HCT116 (cell line): Measurements from ENCODE around the gene TCF12. TPM values are rescaled to one million over a fixed set of nuclear protein-coding genes. Genes with fewer than 3 reads are reported as not detected.

Experiments used
- ATAC-seq: fragments of 200-7000 bp; cut with Tn5 transposase; 2 replicates; pipeline ENCODE4 v1.9.1; 2020; ENCODE audit warnings: mild to moderate bottlenecking, moderate library complexity
- BruUV-seq: library from RNA; stranded (reverse); fragments of 400-500 nt; replicated peaks from 2 replicates; lab custom pipeline; 2021; lab: Mats Ljungman, UMichigan
- CTCF ChIA-PET: fragments of 300-600 bp; sonication (Branson Sonifier 250); formaldehyde crosslinking; loops from one replicate; lab custom pipeline; 2021; ENCODE audit warnings: antibody characterized with exemption; lab: Charles Lee
- POLR2A ChIA-PET: fragments of 300-600, 350-600 bp; sonication (Branson Sonifier 250); formaldehyde crosslinking; loops from one replicate; lab custom pipeline; 2021; ENCODE audit warnings: antibody characterized with exemption; lab: Charles Lee
- RAD21 ChIA-PET, 2 experiments: fragments of 300-600 bp; sonication (Branson Sonifier 250); formaldehyde crosslinking; loops; one replicate each; lab custom pipeline; 2023; ENCODE audit warnings: low total read pairs in 2 of 2; ENCODE audit not compliant: uncharacterized antibody in 2 of 2, unreplicated experiment in 2 of 2, low non-redundant PET in 1 of 2; lab: Charles Lee
- DNase-seq: peaks from one replicate; pipeline ENCODE4 v3.0.0-alpha.2; 2010; ENCODE audit warnings: low read depth, low spot score
- H2AFZ ChIP-seq: fragments of 200-600 bp; shearing (Covaris generic), sonication (generic); 2 replicates; pipeline ENCODE4 v1.6.1; 2017; ENCODE audit warnings: low read depth, mixed run types, mixed read lengths, antibody characterized with exemption, low read length; ENCODE audit not compliant: poor library complexity, severe bottlenecking
- H3K27ac ChIP-seq: 2 replicates; pipeline ENCODE4 v1.5.1; 2012; ENCODE audit warnings: low read depth, low read length
- H3K27me3 ChIP-seq: fragments of 200-600 bp; sonication (generic); 2 replicates; pipeline ENCODE4 v1.6.1; 2016; ENCODE audit warnings: mixed run types, low read length, mixed read lengths; ENCODE audit not compliant: insufficient read depth
- H3K36me3 ChIP-seq, 2 experiments: fragments of 200-500 bp in 1 of 2; fragments of 200-600 bp in 1 of 2; sonication (Bioruptor generic) in 1 of 2; sonication (generic) in 1 of 2; 2 replicates each; pipeline versions ENCODE4 v1.5.1 to v1.6.1; 2014 to 2016; ENCODE audit warnings: low read length in 2 of 2, inconsistent platforms in 1 of 2, mixed read lengths in 1 of 2, mixed run types in 1 of 2; ENCODE audit not compliant: insufficient read depth in 2 of 2, control insufficient read depth in 1 of 2
- H3K4me1 ChIP-seq, 2 experiments: fragments of 200-600 bp in 1 of 2; sonication (generic) in 1 of 2; 2 replicates each; pipeline versions ENCODE4 v1.5.1 to v1.6.1; 2012 to 2017; ENCODE audit warnings: low read length in 2 of 2, inconsistent platforms in 1 of 2, mild to moderate bottlenecking in 1 of 2, mixed read lengths in 1 of 2, mixed run types in 1 of 2, moderate library complexity in 1 of 2; ENCODE audit not compliant: insufficient read depth in 2 of 2, control insufficient read depth in 1 of 2
- H3K4me2 ChIP-seq: fragments of 200-600 bp; sonication (generic); 2 replicates; pipeline ENCODE4 v1.6.1; 2017; ENCODE audit warnings: mixed run types, low read length, mixed read lengths
- H3K4me3 ChIP-seq, 2 experiments: fragments of 200-600 bp in 1 of 2; sonication (generic) in 1 of 2; replicated peaks in 1 of 2; 2 replicates each; pipeline ENCODE4 v1.5.1; 2011 to 2016; ENCODE audit warnings: low read length in 2 of 2, control low read depth in 1 of 2, low read depth in 1 of 2, mild to moderate bottlenecking in 1 of 2, mixed read lengths in 1 of 2, mixed run types in 1 of 2
- H3K79me2 ChIP-seq: fragments of 200-600 bp; sonication (generic); 2 replicates; pipeline ENCODE4 v1.6.1; 2017; ENCODE audit warnings: mild to moderate bottlenecking, mixed run types, low read length, moderate library complexity, mixed read lengths; ENCODE audit not compliant: insufficient read depth
- H3K9ac ChIP-seq: fragments of 200-600 bp; sonication (generic); 2 replicates; pipeline ENCODE4 v1.6.1; 2016; ENCODE audit warnings: low read length, mixed read lengths
- H3K9me2 ChIP-seq: fragments of 200-600 bp; sonication (generic), shearing (Covaris generic); 2 replicates; pipeline ENCODE4 v1.6.1; 2017; ENCODE audit warnings: mixed run types, mild to moderate bottlenecking, moderate library complexity; ENCODE audit not compliant: insufficient read depth
- H3K9me3 ChIP-seq, 2 experiments: fragments of 200-500 bp in 1 of 2; fragments of 200-600 bp in 1 of 2; sonication (Bioruptor generic) in 1 of 2; sonication (generic) in 1 of 2; 2 replicates each; pipeline ENCODE4 v1.6.1; 2014 to 2017; ENCODE audit warnings: low read length in 2 of 2, mixed read lengths in 2 of 2, inconsistent platforms in 1 of 2, low read depth in 1 of 2, mild to moderate bottlenecking in 1 of 2, mixed run types in 1 of 2, moderate library complexity in 1 of 2; ENCODE audit not compliant: control insufficient read depth in 1 of 2, insufficient read depth in 1 of 2
- H4K20me1 ChIP-seq: fragments of 200-600 bp; sonication (generic), shearing (Covaris generic); 2 replicates; pipeline ENCODE4 v1.6.1; 2017; ENCODE audit warnings: mixed run types, mild to moderate bottlenecking, moderate library complexity; ENCODE audit not compliant: insufficient read depth
- CEBPB ChIP-seq: IDR thresholded peaks from 2 replicates; pipeline ENCODE4 v1.6.1; 2012; ENCODE audit warnings: low read depth
- CTCF ChIP-seq, 3 experiments: fragments of 200-600 bp in 1 of 3; sonication (generic) in 1 of 3; IDR thresholded peaks in 2 of 3; conservative IDR thresholded peaks in 1 of 3; 2 replicates each; pipeline ENCODE4 v1.5.1; 2012 to 2017; ENCODE audit warnings: low read depth in 2 of 3, low read length in 2 of 3, antibody characterized with exemption in 1 of 3, borderline replicate concordance in 1 of 3, control low read depth in 1 of 3, mild to moderate bottlenecking in 1 of 3, mixed read lengths in 1 of 3, mixed run types in 1 of 3, moderate library complexity in 1 of 3; ENCODE audit not compliant: insufficient read depth in 1 of 3
- EGR1 ChIP-seq: IDR thresholded peaks from 2 replicates; pipeline ENCODE4 v1.6.1; 2012; ENCODE audit warnings: low read depth
- ELF1 ChIP-seq: IDR thresholded peaks from 2 replicates; pipeline ENCODE4 v1.6.1; 2012; ENCODE audit warnings: low read depth, borderline replicate concordance
- EZH2 ChIP-seq: fragments of 200-600 bp; sonication (generic); IDR thresholded peaks from 2 replicates; pipeline ENCODE4 v1.6.1; 2017; ENCODE audit warnings: antibody characterized with exemption, mixed run types
- EZH2phosphoT487 ChIP-seq: fragments of 200-600 bp; IDR thresholded peaks from 2 replicates; pipeline ENCODE4 v1.6.1; 2018; ENCODE audit warnings: antibody characterized with exemption, borderline replicate concordance
- FOSL1 ChIP-seq: IDR thresholded peaks from 2 replicates; pipeline ENCODE4 v1.6.1; 2012; ENCODE audit warnings: low read depth
- MAX ChIP-seq: IDR thresholded peaks from 2 replicates; pipeline ENCODE4 v1.6.1; 2012
- POLR2AphosphoS5 ChIP-seq: IDR thresholded peaks from 2 replicates; pipeline ENCODE4 v1.6.1; 2011; ENCODE audit warnings: mild to moderate bottlenecking, low read depth, low read length, moderate library complexity
- RAD21 ChIP-seq: IDR thresholded peaks from 2 replicates; pipeline ENCODE4 v1.6.1; 2012; ENCODE audit warnings: low read depth, mild to moderate bottlenecking
- REST ChIP-seq: IDR thresholded peaks from 2 replicates; pipeline ENCODE4 v1.6.1; 2012; ENCODE audit warnings: low read depth
- SIN3A ChIP-seq: IDR thresholded peaks from 2 replicates; pipeline ENCODE4 v1.6.1; 2012; ENCODE audit warnings: low read depth
- SP1 ChIP-seq: IDR thresholded peaks from 2 replicates; pipeline ENCODE4 v1.6.1; 2012; ENCODE audit warnings: low read depth
- SRF ChIP-seq: IDR thresholded peaks from 2 replicates; pipeline ENCODE4 v1.6.1; 2012; ENCODE audit warnings: low read depth
- TCF7L2 ChIP-seq: IDR thresholded peaks from 2 replicates; pipeline ENCODE4 v1.7.0; 2011; ENCODE audit warnings: borderline replicate concordance, inconsistent platforms; ENCODE audit not compliant: insufficient read depth, insufficient read length; ENCODE audit errors: extremely low read depth
- YY1 ChIP-seq: IDR thresholded peaks from 2 replicates; pipeline ENCODE4 v1.6.1; 2011; ENCODE audit warnings: low read length, low read depth, moderate library complexity, mild to moderate bottlenecking; ENCODE audit not compliant: insufficient replicate concordance; ENCODE audit errors: extremely low read depth
- ZBTB33 ChIP-seq: IDR thresholded peaks from 2 replicates; pipeline ENCODE4 v1.6.1; 2011; ENCODE audit warnings: mild to moderate bottlenecking, low read length, moderate library complexity; ENCODE audit not compliant: insufficient replicate concordance; ENCODE audit errors: extremely low read depth
- ZFX ChIP-seq: fragments of 450-650 bp; IDR thresholded peaks from 2 replicates; pipeline ENCODE4 v1.6.1; 2017
- ZNF274 ChIP-seq: fragments of 200-500 bp; sonication (Bioruptor generic); IDR thresholded peaks from 2 replicates; pipeline ENCODE4 v1.6.1; 2014; ENCODE audit warnings: mild to moderate bottlenecking, low read depth, low read length, inconsistent platforms
- intact Hi-C: fragments of 100-400 bp; cut with micrococcal nuclease; formaldehyde crosslinking; loops from 2 replicates; pipeline ENCODE4 v1.10.0; 2022
- total RNA-seq: library from RNA; stranded (reverse); gene quantifications from one replicate; pipeline ENCODE4 v1.2.1, GENCODE V29; 2021; ENCODE audit not compliant: unreplicated experiment

TCF12 gene
- total RNA-seq, 1 experiment from 2014 or later = 71.6 TPM

- no peak for DNase-seq
- Histone ChIP-seq H3K4me1 (no peaks in the 10 kb centered on the region), H4K20me1 (no peaks in the 10 kb centered on the region), H2AFZ (no peak overlapping the region), H3K9me2 (no peaks in the 10 kb centered on the region), H3K4me3 (no peak overlapping the region)
- TF ChIP-seq CTCF (IDR thresholded peaks at IDR 0.05 in 2 of 3, conservative IDR thresholded peaks at IDR 0.05 in 1 of 3; ENCODE audit: borderline replicate concordance in 1 of 3, insufficient read depth in 1 of 3, low read depth in 2 of 3, low read length in 2 of 3) = no peak
- TF ChIP-seq ZFX = no peak
- TF ChIP-seq ZNF274 = no peak
- no peak for TF ChIP-seq POLR2AphosphoS5
- TF ChIP-seq ELF1 = no peak
- no peak for TF ChIP-seq RAD21
- TF ChIP-seq SIN3A = no peak
- TF ChIP-seq CEBPB = no peak
- no peak for TF ChIP-seq REST
- TF ChIP-seq EGR1 = no peak
- TF ChIP-seq YY1 = no peak
- TF ChIP-seq SRF = no peak
- no peak for TF ChIP-seq FOSL1
- no peak for TF ChIP-seq MAX
- TF ChIP-seq TCF7L2 = no peak
- TF ChIP-seq EZH2phosphoT487 = no peak
- TF ChIP-seq ZBTB33 = no peak
- no peak for TF ChIP-seq SP1
- no peak for TF ChIP-seq EZH2
- TF ChIP-seq, all 23 proteins: peak for 0
- RAD21 ChIA-PET = no interaction called here
- no peak overlapping the region for H3K9ac ChIP-seq
- no peaks in the 10 kb centered on the region; the same call in 1 of the 2 replicates for H3K79me2 ChIP-seq
- no peak overlapping the region for H3K27ac ChIP-seq
- H3K9me3 ChIP-seq = no peaks in the 10 kb centered on the region
- H3K36me3 ChIP-seq = no peaks in the 10 kb centered on the region
- no peaks in the 10 kb centered on the region for H3K27me3 ChIP-seq
- H3K4me2 ChIP-seq = no peak overlapping the region
- no peak for ATAC-seq
- CTCF ChIA-PET = no interaction called here
- POLR2A ChIA-PET = no interaction called here
- BruUV-seq = no TSS peak
- intact Hi-C loops = no loop called here
Observed at GRCh38 chr15:57097246-57097645, 178.8 kb downstream of the TCF12 start.
